HG02571 (cell line): Measurements from ENCODE around the gene LRP8.

ENCODE experiments used
- ATAC-seq: cut with Tn5 transposase; IDR thresholded peaks from one replicate; pipeline ENCODE4 v1.9.1; 2021; ENCODE audit warnings: mild to moderate bottlenecking, moderate library complexity; ENCODE audit not compliant: unreplicated experiment

LRP8 gene

DNA sequence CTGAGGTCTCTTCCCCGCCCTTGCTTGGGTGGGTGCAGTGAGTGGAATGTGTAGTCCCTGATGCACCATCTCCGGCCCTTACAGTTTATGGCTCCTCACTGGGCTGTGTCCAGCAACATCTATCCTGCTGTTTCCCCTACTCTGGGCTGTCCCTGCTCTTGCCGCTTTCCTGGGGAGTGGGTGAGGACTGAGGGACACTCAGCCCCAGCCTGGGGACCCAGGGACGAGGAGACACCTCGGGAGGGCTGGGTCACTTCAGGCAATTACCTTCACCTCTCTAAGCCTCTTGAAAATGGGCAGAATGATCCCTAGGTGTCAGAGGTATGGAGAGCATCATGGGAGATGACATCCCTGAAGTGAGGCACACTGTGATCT lies 13.6 kb upstream of the LRP8 start:
- ATAC-seq = no peak

DNA sequence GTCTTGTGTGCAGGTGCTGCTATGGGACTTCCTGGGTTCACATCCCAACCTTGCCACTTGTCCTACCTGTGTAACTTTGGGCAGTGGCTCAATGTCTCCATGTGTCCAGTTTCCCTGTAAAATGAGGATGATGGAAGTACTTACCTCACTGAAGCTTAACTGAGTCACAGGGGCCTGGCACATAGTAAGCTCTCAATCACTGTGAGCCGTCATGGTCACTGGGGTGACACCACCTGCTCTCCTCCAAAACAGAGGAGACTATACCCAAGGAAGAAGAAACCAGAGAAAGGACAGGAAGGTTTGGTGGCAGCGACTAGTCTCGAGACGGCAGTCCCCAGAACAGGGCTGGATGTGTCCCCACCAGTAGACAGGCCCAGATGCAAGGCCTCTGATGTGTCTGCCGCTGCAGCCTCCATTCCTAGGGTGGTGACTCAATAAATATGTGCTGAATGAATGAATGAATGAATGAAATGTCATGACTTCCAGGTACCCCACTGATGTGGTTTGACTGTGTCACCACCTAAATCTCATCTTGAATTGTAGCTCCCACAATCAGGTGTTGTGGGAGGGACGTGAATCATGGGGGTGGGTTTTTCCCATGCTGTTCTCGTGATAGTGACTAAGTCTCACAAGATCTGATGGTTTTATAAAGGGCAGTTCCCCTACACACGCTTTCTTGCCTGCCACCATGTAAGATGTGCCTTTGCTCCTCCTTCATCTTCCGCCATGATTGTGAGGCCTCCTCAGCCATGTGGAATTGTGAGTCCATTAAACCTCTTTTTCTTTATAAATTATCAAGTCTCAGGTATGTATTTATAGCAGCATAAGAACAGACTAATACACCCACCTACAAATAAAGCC lies 13.0 kb upstream of the LRP8 start:
- no peak for ATAC-seq

DNA sequence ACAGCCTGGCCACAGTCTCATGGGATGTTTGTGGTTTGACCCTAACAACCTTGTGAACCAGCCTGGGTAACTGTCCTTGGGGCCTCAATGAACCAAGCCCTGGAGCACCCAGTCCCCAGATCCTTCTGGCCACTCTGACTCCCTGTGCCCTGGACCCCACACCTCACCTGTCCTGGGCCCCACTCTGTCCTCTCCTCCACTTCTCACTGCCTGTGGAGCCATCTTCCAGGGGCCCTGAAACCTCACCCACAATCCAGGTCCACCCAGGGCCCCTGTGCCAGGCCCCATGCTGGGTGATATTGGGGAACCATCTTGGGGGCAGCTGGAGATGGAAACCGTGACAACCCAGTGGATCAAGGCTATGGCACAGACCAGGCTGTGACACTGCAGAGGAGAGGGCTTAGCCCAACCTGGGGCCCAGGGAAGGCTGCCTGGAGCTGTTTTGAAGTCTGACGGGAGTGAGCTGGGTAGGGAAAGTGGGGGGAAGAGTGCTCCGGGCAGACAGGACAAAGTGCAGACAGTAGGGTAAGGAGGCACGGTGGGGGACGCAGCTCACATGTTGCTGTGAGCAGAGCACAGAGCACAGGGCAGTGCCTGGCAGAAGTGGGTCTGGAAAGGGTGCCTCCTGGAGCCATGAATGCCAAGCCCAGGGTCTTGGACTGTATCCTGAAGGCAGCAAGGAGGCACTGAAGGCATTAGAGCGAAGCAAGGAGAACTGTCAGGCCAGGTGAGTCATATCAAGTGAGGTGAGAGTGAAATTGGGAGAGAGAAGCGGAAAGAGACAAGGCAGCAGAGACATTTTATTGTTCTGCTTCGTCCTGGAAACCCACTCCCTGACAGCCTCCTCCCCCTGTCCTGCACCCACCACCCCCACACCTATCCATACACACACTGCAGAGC lies 12.1 kb upstream of the LRP8 start:
- ATAC-seq = no peak

DNA sequence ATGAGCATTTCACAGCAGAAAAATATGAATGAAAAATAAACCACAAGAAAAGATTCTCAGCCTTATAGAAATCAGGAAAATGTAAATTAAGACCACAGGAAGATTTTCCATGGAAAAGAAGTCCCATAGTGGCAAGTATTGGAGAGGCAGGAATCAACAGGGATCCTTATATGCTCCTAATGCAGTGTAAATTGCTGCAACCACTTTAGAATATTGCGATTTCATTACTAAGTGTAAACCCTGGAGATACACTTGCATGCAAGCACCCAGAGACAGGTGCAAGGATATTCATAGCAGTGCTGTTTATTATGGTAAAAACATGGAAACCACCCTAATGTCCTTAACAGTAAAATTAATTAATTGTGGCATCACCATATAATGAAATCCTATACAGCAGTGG lies 10.6 kb upstream of the LRP8 start:
- ATAC-seq = no peak

DNA sequence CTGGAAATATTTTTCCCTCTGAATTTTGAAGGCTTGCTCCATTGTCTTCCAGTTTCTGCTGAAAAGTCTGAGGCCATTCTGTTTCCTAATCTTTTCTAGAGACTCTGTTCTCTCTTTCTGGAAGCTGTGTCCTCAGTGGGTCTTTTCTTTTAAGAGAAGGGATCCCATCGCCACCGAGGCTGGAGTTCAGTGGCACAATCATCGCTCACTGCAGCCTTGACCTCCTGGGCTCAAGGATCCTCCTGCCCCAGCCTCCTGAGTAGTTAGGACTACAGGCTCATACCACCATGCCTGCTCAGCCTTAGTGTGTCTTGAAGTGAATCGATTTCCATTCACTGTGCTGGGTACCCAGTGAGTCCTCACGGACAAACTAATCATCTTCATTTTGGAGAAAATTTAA lies 9.6 kb upstream of the LRP8 start:
- ATAC-seq = no peak

DNA sequence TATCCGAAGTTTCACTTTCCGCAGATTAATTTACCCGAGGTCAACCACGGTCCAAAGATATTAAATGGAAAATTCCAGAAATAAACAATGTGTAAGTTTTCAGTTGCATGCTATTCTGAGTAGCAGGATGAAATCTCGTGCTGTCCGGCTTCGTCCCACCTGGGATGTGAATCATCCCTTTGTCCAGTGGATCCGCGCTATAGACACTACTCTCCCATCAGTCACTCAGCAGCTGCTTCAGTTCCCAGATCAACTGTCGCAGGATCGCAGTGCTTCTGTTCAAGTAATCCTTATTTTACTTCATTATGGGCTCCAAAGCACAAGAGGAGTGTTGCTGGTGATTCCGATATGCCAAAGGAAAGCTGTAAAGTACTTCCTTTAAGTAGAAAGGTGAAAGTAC lies 8.3 kb upstream of the LRP8 start:
- ATAC-seq = no peak

DNA sequence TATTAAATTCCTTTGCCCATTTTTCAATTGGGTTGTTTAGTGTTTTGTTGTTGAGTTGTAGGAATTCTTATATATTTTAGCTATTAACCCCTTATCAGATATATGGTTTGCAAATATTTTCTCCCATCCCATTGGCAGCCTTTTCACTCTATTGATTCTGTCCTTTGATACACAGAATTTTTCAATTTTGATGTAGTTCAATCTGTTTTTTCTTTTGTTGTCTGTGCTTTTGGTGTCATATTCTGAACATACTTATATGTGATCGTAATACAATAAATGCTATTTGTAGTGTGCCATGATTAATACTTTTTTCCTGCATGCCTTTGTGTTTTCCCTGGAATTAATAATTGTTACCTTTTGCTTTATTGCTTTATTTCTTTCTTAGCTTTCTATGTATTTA lies 7.8 kb upstream of the LRP8 start:
- ATAC-seq = no peak

DNA sequence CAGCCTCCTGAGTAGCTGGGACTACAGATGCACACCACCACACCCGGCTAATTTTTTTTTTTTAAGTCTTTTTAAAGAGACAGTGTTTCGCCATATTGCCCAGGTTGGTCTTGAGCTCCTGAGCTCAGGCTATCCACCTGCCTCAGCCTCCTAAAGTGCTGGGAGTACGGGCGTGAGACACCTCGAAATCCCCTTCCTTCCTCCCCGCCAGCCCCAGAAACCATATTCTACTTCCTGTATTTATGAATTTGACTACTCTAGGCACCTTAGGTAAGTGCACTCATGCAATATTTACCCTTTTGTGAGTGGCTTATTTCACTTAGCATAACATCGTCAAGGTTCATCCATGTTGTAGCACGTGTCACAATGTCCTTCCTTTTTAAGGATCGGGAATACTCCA lies 6.9 kb upstream of the LRP8 start:
- no peak for ATAC-seq

DNA sequence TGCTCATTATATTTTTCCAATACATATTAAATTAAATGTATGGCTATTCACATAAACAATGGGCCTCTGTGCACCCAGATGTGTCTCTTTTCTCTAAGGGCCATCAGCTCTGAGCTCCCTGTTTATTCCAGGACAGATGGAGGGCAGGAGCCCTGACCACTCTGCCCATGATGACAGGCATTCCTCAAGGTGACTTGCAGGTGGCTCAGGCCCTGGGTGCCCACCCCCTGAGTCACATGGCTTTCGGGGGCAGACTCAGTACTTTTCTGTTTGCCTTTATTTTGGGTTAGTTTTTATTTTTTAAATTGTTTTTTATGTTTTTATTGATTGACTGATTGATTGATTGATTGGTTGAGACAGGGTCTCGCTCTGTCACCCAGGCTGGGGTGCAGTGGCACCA lies 6.4 kb upstream of the LRP8 start:
- ATAC-seq = no peak

DNA sequence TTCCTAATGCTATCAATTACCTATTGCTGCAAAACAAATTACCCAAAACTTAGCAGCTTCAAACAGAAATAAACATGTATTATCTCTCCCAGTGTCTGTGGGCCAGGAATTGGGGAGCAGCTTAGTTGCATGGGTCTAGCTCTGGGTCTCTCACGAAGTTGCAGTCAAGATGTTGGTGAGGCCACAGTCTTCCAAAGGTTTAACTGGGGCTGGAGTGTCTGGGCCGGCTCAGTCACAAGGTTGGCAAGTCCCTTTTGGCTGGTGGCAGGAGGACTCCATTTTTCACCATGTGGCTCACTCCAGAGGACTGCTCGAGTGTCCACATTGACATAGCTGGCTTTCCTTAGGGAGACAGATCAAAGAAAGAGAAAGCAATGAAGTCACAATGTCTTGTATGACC lies 5.0 kb upstream of the LRP8 start:
- no peak for ATAC-seq

DNA sequence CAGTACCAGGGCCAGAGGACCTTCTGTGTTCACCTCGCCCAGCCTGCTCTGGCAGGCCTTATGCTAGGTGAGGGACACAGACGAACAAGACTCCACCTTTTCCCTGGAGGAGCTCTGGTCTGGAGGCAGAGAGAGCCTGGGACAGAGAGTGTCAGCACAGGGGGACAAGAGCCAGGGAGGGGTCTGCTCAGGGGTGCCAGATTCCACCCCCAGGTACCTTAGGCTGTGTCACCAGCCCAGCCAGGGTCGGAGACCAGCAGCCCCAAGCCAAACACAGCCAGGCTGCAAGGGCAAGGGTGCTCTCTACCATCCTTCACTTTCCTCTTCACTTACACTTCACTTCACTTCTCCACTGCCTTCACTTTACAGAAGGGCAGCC lies 4.3 kb upstream of the LRP8 start:
- ATAC-seq = no peak

DNA sequence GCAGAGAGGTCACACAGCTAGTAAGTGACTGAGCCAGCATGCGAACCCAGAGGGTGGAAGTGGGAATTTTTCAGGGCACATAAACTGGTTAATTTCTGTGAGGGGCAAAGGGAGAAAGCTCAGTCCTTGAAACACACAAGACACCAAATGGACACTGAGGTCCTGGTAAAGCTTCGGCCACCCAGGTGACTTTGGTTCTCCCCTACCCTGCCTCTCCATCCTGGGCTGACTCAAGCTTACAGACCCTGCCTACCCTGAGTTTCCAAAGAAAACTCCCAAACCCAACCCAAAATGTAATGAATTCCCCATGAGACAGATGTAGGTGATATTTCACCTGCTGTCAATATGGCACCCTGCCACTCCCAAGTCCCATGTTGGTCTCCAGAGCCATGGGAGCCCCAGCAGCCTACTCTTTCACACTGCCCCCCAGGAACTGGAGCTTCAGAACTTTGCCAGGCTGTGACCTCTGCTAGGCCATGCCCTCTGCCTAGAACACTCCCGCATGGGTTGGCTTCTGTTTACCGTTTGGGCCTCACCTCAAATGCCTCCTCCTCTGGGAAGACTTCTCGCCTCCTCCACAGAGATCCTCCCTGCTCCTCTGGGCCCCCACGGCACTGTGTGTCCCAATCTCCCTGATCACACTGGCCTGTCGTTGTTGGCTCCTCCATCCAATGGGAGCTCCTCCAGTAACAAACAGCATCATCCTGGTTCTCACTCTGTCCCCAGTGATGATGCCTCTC lies 3.7 kb upstream of the LRP8 start:
- no peak for ATAC-seq

DNA sequence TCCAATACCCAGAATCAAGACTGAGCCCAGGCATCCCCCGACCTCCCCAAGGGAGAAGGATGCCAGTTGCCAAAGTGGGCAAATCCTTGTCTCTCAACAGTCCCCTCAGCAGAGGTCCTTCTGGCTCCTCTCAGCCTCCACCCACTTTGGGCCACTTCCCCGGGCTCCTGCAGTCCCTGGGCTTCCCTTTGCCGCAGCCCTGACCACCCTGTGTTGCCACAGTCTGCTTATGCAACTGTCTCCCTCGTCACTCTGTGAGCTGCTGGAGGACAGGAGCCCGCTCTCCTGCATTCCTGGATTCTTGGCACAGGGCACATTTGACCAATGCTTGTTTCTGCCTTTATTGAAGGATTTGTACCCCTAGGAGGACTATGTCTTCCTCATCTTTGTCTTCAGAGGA lies 2.9 kb upstream of the LRP8 start:
- ATAC-seq = no peak

DNA sequence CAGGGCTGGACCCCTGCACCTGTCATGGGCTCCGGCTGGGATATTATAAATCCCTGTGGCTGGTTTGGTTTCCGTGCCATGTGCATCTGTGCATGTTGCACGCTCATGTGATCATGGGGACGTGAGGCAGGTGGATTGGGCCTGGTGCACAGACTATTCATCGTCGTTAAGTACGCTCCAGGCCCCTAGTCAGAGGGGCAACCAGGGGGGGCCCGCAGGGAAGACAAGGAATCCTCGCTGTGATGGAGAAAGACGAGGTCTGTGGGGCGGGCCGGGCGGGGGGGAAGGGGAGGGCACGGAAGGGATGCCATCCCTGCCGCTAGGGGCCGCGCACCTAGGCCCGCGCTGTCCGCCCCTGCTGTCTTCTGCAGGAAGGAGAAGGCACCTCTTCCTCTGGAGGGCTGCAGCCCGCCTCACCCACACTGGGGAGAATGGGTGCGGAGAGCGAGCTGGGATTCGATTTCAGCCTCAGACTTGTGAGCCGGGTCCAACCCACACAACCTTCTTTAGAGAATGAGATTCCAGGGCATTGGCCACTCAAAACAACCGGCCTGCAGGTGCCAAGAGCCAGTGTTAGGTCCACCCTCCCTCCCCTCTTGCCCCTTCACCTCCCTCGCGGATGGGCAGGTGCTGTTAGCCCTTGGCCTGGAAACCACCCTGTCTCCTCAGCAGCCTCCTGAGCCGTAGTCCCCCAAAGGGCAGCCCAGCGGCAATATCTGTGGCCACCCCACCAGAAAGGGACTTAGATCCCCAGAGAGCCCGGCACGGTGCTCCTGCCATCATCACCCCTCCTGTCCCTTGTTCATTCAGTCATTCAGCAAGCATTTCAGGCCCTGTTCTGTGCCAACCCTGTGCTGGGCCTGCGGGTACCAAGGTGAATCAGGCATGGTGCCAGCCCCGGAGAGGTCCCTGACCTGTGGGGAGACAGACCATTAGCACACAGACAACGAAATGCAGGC lies 950 bp upstream of the LRP8 start:
- ATAC-seq = no peak

DNA sequence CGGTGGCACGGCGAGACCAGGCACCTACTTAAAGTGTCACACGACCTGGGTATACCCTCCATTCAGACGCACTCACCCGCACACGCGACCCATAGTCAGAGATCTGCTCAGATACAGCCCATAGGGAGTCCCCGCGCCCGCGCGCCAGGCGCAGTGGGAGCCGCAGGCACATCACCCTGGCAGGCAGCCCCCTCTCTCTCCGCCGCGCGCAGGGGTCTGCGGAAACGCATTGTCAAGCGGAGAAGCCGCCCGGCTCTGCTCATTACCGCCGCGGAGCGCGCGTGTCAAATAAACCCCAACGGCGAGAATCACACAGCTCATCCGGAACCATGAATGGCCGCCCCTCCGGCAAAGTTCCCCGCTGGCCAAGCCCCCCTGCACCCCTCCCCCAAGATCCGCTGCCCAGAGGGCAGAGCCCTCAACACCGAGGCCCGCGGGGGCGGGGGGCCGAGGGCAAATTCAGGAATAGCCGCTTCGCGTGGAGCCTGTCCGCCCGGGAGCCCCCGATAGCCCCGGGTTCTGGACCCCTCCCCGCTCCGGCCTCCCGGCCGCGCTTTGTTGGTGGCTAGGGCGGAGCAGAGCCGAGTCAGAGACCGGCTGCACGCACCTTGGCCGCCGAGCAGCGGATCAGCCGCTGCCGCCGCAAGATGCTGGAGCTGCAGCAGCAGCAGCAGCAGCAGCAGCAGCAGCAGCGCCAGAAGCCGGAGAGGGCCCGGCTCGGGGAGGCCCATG lies 522 bp downstream of the LRP8 start:
- ATAC-seq = peak; percentile 4

DNA sequence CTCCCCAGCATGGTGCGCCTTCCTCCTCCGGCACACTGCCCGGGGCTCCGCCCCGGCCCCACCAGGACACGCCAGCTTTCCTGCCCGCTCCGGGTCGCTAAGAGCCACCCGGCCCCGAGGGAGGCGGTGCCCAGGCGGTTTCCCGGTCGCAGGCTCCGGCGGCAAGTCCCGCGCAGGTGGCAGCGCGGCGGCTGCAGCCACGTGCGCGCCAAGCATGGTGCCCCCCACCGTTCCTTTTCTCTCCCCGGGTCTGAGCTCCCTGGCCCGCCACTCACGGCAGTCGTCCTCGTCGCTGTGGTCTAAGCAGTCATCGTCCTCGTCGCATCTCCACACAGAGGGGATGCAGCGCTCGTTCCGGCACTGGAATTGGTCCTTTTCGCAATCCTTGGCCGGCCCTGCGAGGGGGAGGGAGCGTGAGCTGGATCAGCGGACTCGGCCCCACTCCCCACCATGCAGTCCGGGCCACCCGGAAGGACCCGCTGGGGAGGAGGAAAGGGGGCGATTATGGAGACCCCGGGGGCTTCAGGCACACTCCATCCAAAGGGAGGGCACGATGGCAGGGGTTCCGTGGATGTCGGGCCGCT lies 1.2 kb downstream of the LRP8 start:
- peak; percentile 28 for ATAC-seq

DNA sequence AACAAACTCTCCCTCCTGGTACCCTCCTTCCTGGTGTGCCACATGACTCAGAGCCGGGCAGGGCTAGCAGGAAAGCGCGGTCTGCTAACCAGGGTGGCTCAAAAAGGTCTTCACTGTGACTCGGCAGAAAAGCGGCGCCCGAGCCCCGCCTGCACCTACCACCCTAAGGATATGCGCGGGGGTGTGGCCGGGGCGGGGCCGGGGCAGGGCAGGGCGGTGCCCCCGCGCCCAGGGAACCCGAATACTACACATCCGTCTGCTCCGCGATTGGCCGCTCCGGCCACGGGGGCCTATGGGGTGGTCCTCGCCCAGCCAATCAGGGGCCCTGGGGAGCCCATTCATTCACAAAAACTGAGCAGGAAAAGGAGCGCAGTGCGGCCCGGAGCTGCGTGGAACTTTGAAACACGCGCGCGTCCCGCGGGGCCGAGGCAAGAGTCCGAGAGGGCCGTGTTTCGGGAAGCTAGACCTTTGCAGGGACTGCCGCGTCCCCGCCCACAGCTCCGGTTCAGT lies 1.7 kb downstream of the LRP8 start:
- ATAC-seq = peak; percentile 86

DNA sequence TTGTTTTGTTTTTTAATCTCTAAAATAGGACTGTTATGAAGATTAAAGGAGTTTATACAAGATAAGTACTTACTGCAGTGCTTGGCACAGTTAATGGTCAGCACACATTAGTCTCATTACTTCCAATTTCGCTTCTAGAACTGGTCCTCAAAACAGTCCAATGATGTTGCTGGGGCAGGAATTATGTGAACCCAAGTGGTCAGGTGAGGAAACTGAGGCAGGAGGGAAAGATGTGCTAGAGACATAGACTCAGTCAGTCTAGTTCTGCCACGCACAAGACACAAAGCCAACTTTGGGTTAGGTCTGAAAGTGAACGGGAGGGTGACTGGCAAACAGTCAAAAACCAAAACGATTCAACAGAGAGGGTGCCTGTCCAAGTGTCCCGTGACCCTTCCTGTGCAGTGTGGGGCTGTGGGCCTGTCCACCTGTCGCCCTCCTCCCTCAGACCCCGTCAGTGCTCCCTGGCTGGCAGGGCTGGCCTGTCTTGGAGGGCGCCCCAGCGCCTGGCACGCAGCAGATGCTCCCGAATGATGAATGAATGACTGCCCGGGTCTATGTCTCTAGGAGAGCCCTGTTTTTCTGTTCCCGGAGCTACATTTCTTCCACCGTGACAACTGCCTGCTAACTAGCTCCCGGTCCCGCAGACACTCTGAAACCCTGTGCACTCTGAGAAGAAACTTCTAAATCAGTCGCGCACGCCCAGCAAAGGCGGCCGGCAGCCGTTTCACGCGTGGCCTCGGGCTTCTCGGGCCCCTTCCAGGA lies 2.4 kb downstream of the LRP8 start:
- ATAC-seq = no peak
